ENCODE data around the gene ECHDC3. TPM values are rescaled to one million over a fixed set of nuclear protein-coding genes. Genes with fewer than 3 reads are reported as not detected.

ECHDC3 gene
- total and polyA plus RNA-seq, 2 donors (not counting 3 experiments of a cell fraction or from before 2014, with no cell fraction given) = 6.0 to 7.3 TPM

- no peak overlapping the region for H3K4me3 ChIP-seq (replicated peaks in 1 of 3; ENCODE audit: insufficient read depth in 1 of 3, low read depth in 1 of 3, low read length in 3 of 3)
- H3K9me1 ChIP-seq (replicated peaks; ENCODE audit: control insufficient read depth, extremely low read depth, insufficient read depth, low read length) = no peaks in the 10 kb centered on the region
- dilution Hi-C loops (cut with MboI; ENCODE audit: extremely low pct_ligation_motif_present, low sequenced_read_pairs) (loop anchor here (25.0 kb wide), 1 partner anchor 245 kb away; no protein-coding TSS in a partner anchor), intact Hi-C loops (cut with micrococcal nuclease) (loop anchor here (5.0 kb wide), 1 partner anchor 720 kb away; no protein-coding TSS in a partner anchor)
- FAIRE-seq (peak; percentile 99), DNase-seq (ENCODE audit: low read depth, low spot score) (peak; percentile 94)
- no peak overlapping the region for H3K4me2 ChIP-seq (ENCODE audit: insufficient read depth, low read length)
- peaks cover 10% of the 10 kb centered on the region for H3K4me1 ChIP-seq (ENCODE audit: control insufficient read depth, extremely low read depth, insufficient read depth, low read length)
- H3K27me3 ChIP-seq (ENCODE audit: control insufficient read depth in 2 of 2, insufficient read depth in 2 of 2, low read length in 2 of 2) = no peaks in the 10 kb centered on the region
- no TSS peak for BruUV-seq (replicated peaks)
- H3K9ac ChIP-seq (replicated peaks; ENCODE audit: extremely low read depth, insufficient read depth, low read length) = peak overlapping the region; percentile 1
- H4K20me1 ChIP-seq (replicated peaks; ENCODE audit: control insufficient read depth, extremely low read depth, insufficient read depth, low read length) = no peaks in the 10 kb centered on the region
- ChIA-PET POLR2A (no interaction called here), CTCF (interaction anchor here (0.6 to 3.2 kb wide), 48 partner anchors 9 to 493 kb away, joined by 3 to 63 read pairs (median 4); no protein-coding TSS in a partner anchor)
- peak overlapping the region; percentile 42 for H2AFZ ChIP-seq (ENCODE audit: low read depth, low read length)
- H3K79me2 ChIP-seq (ENCODE audit: control insufficient read depth, insufficient read depth, low read length) = no peaks in the 10 kb centered on the region
- H3K27ac ChIP-seq (ENCODE audit: insufficient read depth, low read depth, low read length) = peak overlapping the region; percentile 60
- H3K9me3 ChIP-seq (replicated peaks; ENCODE audit: control insufficient read depth, insufficient read depth, low read length) = no peaks in the 10 kb centered on the region
- no peaks in the 10 kb centered on the region for H3K36me3 ChIP-seq (ENCODE audit: control insufficient read depth in 2 of 2, extremely low read depth in 1 of 2, insufficient read depth in 2 of 2, low read length in 2 of 2)
- TF ChIP-seq POLR2AphosphoS5 (IDR thresholded peaks at IDR 0.05; ENCODE audit: insufficient read depth, low read depth, low read length) (no peak), MYC (IDR thresholded peaks at IDR 0.05; ENCODE audit: low read depth, low read length) (no peak), POLR2A (IDR thresholded peaks at IDR 0.05; ENCODE audit: low read depth, low read length) (no peak), EZH2 (IDR thresholded peaks at IDR 0.05; ENCODE audit: borderline replicate concordance, low read depth, low read length, severe bottlenecking) (no peak), GATA2 (IDR thresholded peaks at IDR 0.05; ENCODE audit: insufficient read depth, insufficient read length, low read depth, low read length) (peak; percentile 35), CTCF (IDR thresholded peaks at IDR 0.05; ENCODE audit: extremely low read depth in 1 of 2, insufficient read depth in 1 of 2, low read depth in 1 of 2, low read length in 2 of 2) (no peak), JUN (IDR thresholded peaks at IDR 0.05; ENCODE audit: borderline replicate concordance, insufficient read depth, insufficient read length, low read depth) (no peak), FOS (IDR thresholded peaks at IDR 0.05; ENCODE audit: borderline replicate concordance, insufficient read depth, low read length) (peak; percentile 39)
- TF ChIP-seq, protein P1, sequence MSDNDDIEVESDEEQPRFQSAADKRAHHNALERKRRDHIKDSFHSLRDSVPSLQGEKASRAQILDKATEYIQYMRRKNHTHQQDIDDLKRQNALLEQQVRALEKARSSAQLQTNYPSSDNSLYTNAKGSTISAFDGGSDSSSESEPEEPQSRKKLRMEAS (IDR thresholded peaks at IDR 0.05; ENCODE audit: insufficient read depth, insufficient read length) = no peak
Observed at GRCh38 chr10:11757454-11757820, 15.3 kb downstream of the ECHDC3 start.
